ENCODE measurements around the gene FNDC7. TPM values are rescaled to one million over a fixed set of nuclear protein-coding genes. Genes with fewer than 3 reads are reported as not detected.

The FNDC7 gene
- total and polyA plus RNA-seq, 7 donors = not detected

- 87 to 90% methylated on average over 8 of the region's 8 CpGs for WGBS, 2 donors
- Histone ChIP-seq H3K4me3 (no peak overlapping the region), H3K4me1 (peaks cover 0 to 7% (median 0%) of the 10 kb centered on the region in 4 donors), H3K27me3 (no peaks in the 10 kb centered on the region), H3K27ac (no peak overlapping the region), H3K9me3 (no peaks in the 10 kb centered on the region), H3K36me3 (no peaks in the 10 kb centered on the region)
- intact Hi-C loops (cut with DNase I) = no loop called here
- no peak for DNase-seq
- TF ChIP-seq, protein P1, sequence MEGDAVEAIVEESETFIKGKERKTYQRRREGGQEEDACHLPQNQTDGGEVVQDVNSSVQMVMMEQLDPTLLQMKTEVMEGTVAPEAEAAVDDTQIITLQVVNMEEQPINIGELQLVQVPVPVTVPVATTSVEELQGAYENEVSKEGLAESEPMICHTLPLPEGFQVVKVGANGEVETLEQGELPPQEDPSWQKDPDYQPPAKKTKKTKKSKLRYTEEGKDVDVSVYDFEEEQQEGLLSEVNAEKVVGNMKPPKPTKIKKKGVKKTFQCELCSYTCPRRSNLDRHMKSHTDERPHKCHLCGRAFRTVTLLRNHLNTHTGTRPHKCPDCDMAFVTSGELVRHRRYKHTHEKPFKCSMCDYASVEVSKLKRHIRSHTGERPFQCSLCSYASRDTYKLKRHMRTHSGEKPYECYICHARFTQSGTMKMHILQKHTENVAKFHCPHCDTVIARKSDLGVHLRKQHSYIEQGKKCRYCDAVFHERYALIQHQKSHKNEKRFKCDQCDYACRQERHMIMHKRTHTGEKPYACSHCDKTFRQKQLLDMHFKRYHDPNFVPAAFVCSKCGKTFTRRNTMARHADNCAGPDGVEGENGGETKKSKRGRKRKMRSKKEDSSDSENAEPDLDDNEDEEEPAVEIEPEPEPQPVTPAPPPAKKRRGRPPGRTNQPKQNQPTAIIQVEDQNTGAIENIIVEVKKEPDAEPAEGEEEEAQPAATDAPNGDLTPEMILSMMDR (IDR thresholded peaks at IDR 0.05) = no peak
- no peak for TF ChIP-seq POLR2A (IDR thresholded peaks at IDR 0.05)
- no peak for TF ChIP-seq POLR2AphosphoS5 (IDR thresholded peaks at IDR 0.05)
- TF ChIP-seq EP300 (IDR thresholded peaks at IDR 0.05) = no peak
These were observed 7.1 kb downstream of the FNDC7 start for GRCh38 chr1:108719656-108720435.

DNA sequence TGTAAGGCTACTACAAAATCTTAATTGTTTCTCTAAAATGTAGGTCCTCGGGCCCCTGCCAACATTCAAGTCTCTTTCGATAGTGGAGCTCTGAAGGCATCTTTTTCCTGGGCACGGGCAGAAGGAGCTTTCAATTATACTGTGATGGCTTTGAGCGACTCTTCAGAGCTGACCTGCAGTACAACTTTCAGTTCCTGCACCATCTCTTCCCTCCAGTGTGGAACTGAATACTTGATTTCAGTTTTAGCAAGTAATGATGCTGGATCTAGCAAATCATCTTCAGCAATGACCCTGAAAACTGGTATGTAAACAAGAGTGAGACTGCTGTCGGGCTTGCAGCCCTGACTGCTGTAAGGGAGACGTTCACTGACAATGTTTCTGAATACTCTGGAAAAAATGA is 9.6 kb downstream of the FNDC7 start:
- 69 to 72% methylated on average over 6 of the region's 6 CpGs for WGBS, 2 donors
- TF ChIP-seq, protein P1 (IDR thresholded peaks at IDR 0.05) = no peak
- TF ChIP-seq POLR2AphosphoS5 (IDR thresholded peaks at IDR 0.05) = no peak
- no peak for TF ChIP-seq EP300 (IDR thresholded peaks at IDR 0.05)
- no peak for TF ChIP-seq POLR2A (IDR thresholded peaks at IDR 0.05)
- Histone ChIP-seq H3K9me3 (no peaks in the 10 kb centered on the region), H3K36me3 (no peaks in the 10 kb centered on the region), H3K27me3 (no peaks in the 10 kb centered on the region), H3K4me1 (peaks cover 0 to 7% (median 0%) of the 10 kb centered on the region in 4 donors), H3K4me3 (no peak overlapping the region), H3K27ac (peak overlapping the region in 1 of 4 donors; percentile 6)
- no peak for DNase-seq
- intact Hi-C loops (cut with DNase I) = no loop called here

- 38 to 71% methylated on average over 1 of the region's 1 CpG for WGBS, 2 donors
- Histone ChIP-seq H3K4me3 (no peak overlapping the region), H3K36me3 (no peaks in the 10 kb centered on the region), H3K4me1 (peaks cover 0 to 7% (median 0%) of the 10 kb centered on the region in 4 donors), H3K27ac (no peak overlapping the region), H3K27me3 (no peaks in the 10 kb centered on the region), H3K9me3 (no peaks in the 10 kb centered on the region)
- no peak for TF ChIP-seq POLR2AphosphoS5 (IDR thresholded peaks at IDR 0.05)
- TF ChIP-seq POLR2A (IDR thresholded peaks at IDR 0.05) = no peak
- no peak for TF ChIP-seq EP300 (IDR thresholded peaks at IDR 0.05)
- TF ChIP-seq, protein P1 (IDR thresholded peaks at IDR 0.05) = no peak
- DNase-seq = no peak
- intact Hi-C loops (cut with DNase I) = no loop called here
These were observed 13.2 kb downstream of the FNDC7 start for GRCh38 chr1:108725906-108726305.

- no peaks in the 10 kb centered on the region for H3K4me1 ChIP-seq
- no peak overlapping the region for H3K27ac ChIP-seq
- no peaks in the 10 kb centered on the region for H3K36me3 ChIP-seq
- intact Hi-C loops (cut with DNase I) = no loop called here
- H3K9me3 ChIP-seq = no peaks in the 10 kb centered on the region
- 86 to 95% methylated on average over 8 of the region's 8 CpGs for WGBS, 2 donors
- TF ChIP-seq EP300 (IDR thresholded peaks at IDR 0.05) (no peak), POLR2A (IDR thresholded peaks at IDR 0.05) (no peak), POLR2AphosphoS5 (IDR thresholded peaks at IDR 0.05) (no peak)
- TF ChIP-seq, protein P1 (IDR thresholded peaks at IDR 0.05) = no peak
- no peak overlapping the region for H3K4me3 ChIP-seq
- no peak for DNase-seq
- no peaks in the 10 kb centered on the region for H3K27me3 ChIP-seq
These were observed 15.7 kb downstream of the FNDC7 start for GRCh38 chr1:108728327-108728923.
